OCI-LY1 (cell line): Measurements from ENCODE around the gene PDZRN3.

Source experiments
- H2AFZ ChIP-seq: fragments of 200-600 bp; sonication (generic), shearing (Covaris generic); 2 replicates; pipeline ENCODE4 v1.6.0; 2014; ENCODE audit warnings: antibody characterized with exemption, mild to moderate bottlenecking, low read length
- H3F3A ChIP-seq: fragments of 200-600 bp; sonication (generic), shearing (Covaris generic); 2 replicates; pipeline ENCODE4 v1.6.0; 2014; ENCODE audit warnings: mild to moderate bottlenecking, antibody characterized with exemption, low read length, moderate library complexity; ENCODE audit not compliant: insufficient read depth
- H3K27ac ChIP-seq: fragments of 200-600 bp; sonication (generic); 2 replicates; pipeline ENCODE4 v1.5.1; 2014; ENCODE audit warnings: low read length, mixed run types, mild to moderate bottlenecking, low read depth; ENCODE audit not compliant: poor library complexity, severe bottlenecking
- H3K27me3 ChIP-seq: fragments of 200-600 bp; sonication (generic); 2 replicates; pipeline ENCODE4 v1.6.0; 2014; ENCODE audit warnings: antibody characterized with exemption, mild to moderate bottlenecking, low read length, moderate library complexity; ENCODE audit not compliant: insufficient read depth
- H3K36me3 ChIP-seq: fragments of 200-600 bp; sonication (generic); 2 replicates; pipeline ENCODE4 v1.6.1; 2014; ENCODE audit warnings: mild to moderate bottlenecking, antibody characterized with exemption, low read length, moderate library complexity, mixed read lengths; ENCODE audit not compliant: insufficient read depth
- H3K4me1 ChIP-seq: fragments of 200-600 bp; sonication (generic); 2 replicates; pipeline ENCODE4 v1.5.1; 2014; ENCODE audit warnings: mild to moderate bottlenecking, low read length, moderate library complexity; ENCODE audit not compliant: insufficient read depth, severe bottlenecking
- H3K4me2 ChIP-seq: fragments of 200-600 bp; sonication (generic), shearing (Covaris generic); 2 replicates; pipeline ENCODE4 v1.6.1; 2014; ENCODE audit warnings: low read length
- H3K4me3 ChIP-seq: fragments of 200-600 bp; sonication (generic); 2 replicates; pipeline ENCODE4 v1.5.1; 2014; ENCODE audit warnings: low read length, low read depth, mild to moderate bottlenecking, mixed read lengths; ENCODE audit not compliant: poor library complexity, severe bottlenecking
- H3K79me2 ChIP-seq: fragments of 200-600 bp; shearing (Covaris generic); 2 replicates; pipeline ENCODE4 v1.6.1; 2016; ENCODE audit warnings: mixed run types, low read length, mixed read lengths; ENCODE audit not compliant: insufficient read depth
- H3K9ac ChIP-seq: fragments of 200-600 bp; sonication (generic), shearing (Covaris generic); 2 replicates; pipeline ENCODE4 v1.6.1; 2014; ENCODE audit warnings: mild to moderate bottlenecking, low read length, mixed read lengths
- H3K9me2 ChIP-seq: fragments of 200-600 bp; sonication (generic), shearing (Covaris generic); 2 replicates; pipeline ENCODE4 v1.6.1; 2014; ENCODE audit warnings: low read depth, mild to moderate bottlenecking, low read length, mixed read lengths
- H3K9me3 ChIP-seq: fragments of 200-600 bp; shearing (Covaris generic); 2 replicates; pipeline ENCODE4 v1.6.1; 2014; ENCODE audit warnings: low read length, mixed read lengths
- H4K20me1 ChIP-seq: fragments of 200-600 bp; sonication (generic), shearing (Covaris generic); 2 replicates; pipeline ENCODE4 v1.6.0; 2016; ENCODE audit warnings: mild to moderate bottlenecking, low read length; ENCODE audit not compliant: insufficient read depth
- EZH2 ChIP-seq: fragments of 200-600 bp; sonication (generic), shearing (Covaris generic); IDR thresholded peaks from 2 replicates; pipeline ENCODE4 v1.8.0; 2017; ENCODE audit warnings: borderline replicate concordance, mixed run types, mild to moderate bottlenecking, antibody characterized with exemption, low read length, moderate library complexity, mixed read lengths
- TF ChIP-seq, protein P1 (sequence below): fragments of 200-600 bp; sonication (generic), shearing (Covaris generic); IDR thresholded peaks from 2 replicates; pipeline ENCODE4 v1.5.1; 2017; ENCODE audit warnings: mild to moderate bottlenecking, antibody characterized with exemption, low read length, moderate library complexity, mixed read lengths

Gene PDZRN3

DNA sequence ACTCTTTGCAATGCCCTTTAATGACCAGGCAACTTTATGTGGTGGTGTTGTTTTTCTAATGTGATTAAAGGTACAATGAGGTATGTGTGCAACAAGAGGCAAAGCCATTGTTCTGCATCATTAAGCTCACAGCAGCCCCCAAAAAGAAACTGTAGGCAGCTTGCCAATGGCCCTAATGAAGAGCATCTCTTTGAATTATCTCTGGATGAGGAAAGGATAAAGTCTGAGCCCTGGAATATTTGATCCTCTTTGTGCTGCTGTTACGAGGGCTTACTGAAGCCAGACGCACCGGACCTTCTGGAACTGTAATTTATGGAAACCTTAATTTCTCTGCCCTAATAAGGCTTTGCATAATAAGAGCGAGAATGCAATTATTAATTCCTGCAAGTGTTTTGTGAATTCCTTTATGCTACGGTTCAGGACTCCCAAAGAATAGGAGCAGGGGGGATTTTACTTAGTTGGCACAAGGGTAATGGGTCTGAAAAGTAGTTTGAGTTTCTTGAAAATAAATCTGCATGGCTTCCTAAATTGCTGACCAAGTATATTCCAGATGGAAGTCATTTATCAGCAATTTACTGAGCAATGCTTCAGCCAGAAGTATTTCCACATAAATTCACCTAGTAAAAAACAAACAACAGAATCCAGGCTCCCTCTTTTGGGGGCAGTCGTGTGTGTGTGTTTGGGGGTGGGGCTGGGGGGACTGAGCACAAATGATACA is 193.4 kb downstream of the PDZRN3 start:
- Histone ChIP-seq H3K4me2 (no peak overlapping the region), H3K79me2 (no peaks in the 10 kb centered on the region)

DNA sequence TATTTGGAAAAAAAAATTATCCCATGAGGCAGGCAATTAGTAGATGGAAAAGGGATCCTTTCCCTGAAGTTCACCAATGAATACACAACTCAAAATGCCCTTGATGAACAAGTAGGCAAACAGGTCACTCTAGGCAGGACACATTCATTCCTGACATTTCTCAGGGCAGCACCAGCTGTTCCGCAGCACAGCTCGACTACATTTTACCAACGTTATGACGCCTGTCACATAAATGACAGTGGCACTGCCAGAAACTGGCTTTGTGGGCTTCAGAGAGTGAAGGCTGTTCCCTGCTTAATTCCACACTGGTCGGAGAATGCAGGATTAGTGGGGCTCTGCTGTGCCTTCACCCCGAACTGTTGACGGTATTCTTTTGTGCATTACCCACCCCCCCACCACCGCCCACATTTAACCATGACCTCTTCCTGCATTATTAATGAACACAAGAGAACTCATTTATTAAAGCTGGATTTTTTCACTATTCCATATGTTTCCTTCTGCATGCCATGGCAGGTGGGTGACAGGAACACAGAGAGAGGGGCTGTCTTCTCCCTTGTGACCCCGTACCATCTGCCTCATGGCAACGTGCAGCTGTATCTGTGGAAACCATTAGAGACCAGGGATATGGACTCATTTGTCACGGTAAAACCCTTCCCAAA is 197.6 kb downstream of the PDZRN3 start:
- Histone ChIP-seq H3F3A (no peaks in the 10 kb centered on the region), H3K36me3 (no peaks in the 10 kb centered on the region; the same call in 1 of the 2 replicates), H3K9ac (no peak overlapping the region), H2AFZ (no peak overlapping the region), H3K27me3 (no peaks in the 10 kb centered on the region), H3K4me1 (peaks cover 6% of the 10 kb centered on the region), H4K20me1 (no peaks in the 10 kb centered on the region), H3K9me2 (no peaks in the 10 kb centered on the region), H3K4me3 (no peak overlapping the region), H3K9me3 (no peaks in the 10 kb centered on the region), H3K27ac (no peak overlapping the region), H3K4me2 (no peak overlapping the region), H3K79me2 (no peaks in the 10 kb centered on the region)
- TF ChIP-seq EZH2, result no peak
- TF ChIP-seq, protein P1, sequence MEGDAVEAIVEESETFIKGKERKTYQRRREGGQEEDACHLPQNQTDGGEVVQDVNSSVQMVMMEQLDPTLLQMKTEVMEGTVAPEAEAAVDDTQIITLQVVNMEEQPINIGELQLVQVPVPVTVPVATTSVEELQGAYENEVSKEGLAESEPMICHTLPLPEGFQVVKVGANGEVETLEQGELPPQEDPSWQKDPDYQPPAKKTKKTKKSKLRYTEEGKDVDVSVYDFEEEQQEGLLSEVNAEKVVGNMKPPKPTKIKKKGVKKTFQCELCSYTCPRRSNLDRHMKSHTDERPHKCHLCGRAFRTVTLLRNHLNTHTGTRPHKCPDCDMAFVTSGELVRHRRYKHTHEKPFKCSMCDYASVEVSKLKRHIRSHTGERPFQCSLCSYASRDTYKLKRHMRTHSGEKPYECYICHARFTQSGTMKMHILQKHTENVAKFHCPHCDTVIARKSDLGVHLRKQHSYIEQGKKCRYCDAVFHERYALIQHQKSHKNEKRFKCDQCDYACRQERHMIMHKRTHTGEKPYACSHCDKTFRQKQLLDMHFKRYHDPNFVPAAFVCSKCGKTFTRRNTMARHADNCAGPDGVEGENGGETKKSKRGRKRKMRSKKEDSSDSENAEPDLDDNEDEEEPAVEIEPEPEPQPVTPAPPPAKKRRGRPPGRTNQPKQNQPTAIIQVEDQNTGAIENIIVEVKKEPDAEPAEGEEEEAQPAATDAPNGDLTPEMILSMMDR, result no peak

More for the DNA sequence above, 193.4 kb downstream of the PDZRN3 start:
- H4K20me1 ChIP-seq, result no peaks in the 10 kb centered on the region
- no peak overlapping the region for H3K27ac ChIP-seq
- H3K9me2 ChIP-seq, result no peaks in the 10 kb centered on the region
- no peaks in the 10 kb centered on the region for H3F3A ChIP-seq
- H3K4me3 ChIP-seq, result no peak overlapping the region
- H3K36me3 ChIP-seq, result no peaks in the 10 kb centered on the region
- H3K9me3 ChIP-seq, result no peaks in the 10 kb centered on the region
- H3K27me3 ChIP-seq, result no peaks in the 10 kb centered on the region
- no peak overlapping the region for H3K9ac ChIP-seq
- TF ChIP-seq, protein P1, result no peak
- TF ChIP-seq EZH2, result no peak
- H2AFZ ChIP-seq, result no peak overlapping the region
- H3K4me1 ChIP-seq, result peaks cover 32% of the 10 kb centered on the region

DNA sequence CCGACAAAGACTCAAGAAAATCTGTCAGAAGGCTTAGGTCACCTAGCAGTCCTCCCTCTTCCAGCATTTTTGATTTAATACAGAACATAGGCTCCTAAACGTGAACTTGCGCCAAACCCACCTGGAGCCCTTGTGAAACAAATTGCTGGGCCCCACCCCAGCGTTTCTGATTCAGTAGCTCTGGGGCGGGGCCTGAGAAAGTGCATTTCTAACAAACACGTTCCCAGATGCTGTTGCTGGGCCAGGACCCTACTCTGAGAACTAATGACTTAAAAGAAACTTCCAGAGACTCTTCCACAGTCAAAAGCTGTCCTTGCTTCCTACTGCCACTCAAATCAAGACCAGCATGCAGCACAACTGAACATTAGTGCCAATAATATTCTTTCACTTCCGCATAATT is 198.1 kb downstream of the PDZRN3 start:
- Histone ChIP-seq H3K27me3 (no peaks in the 10 kb centered on the region; the same call in 1 of the 2 replicates), H3K4me3 (no peak overlapping the region), H3K4me1 (peaks cover under 1% of the 10 kb centered on the region), H3K4me2 (no peak overlapping the region), H2AFZ (no peak overlapping the region), H3K9me2 (no peaks in the 10 kb centered on the region), H3K9me3 (no peaks in the 10 kb centered on the region), H3K27ac (no peak overlapping the region), H3F3A (no peaks in the 10 kb centered on the region), H4K20me1 (no peaks in the 10 kb centered on the region), H3K9ac (no peak overlapping the region), H3K36me3 (no peaks in the 10 kb centered on the region; the same call in 1 of the 2 replicates), H3K79me2 (no peaks in the 10 kb centered on the region)
- TF ChIP-seq EZH2, result no peak
- TF ChIP-seq, protein P1, result no peak
